Measurements from ENCODE around the gene SRSF1.

GRCh38 chr17:58006924-58007780 lies at the start of gene SRSF1:
- TF ChIP-seq FOS (IDR thresholded peaks at IDR 0.05; ENCODE audit: low read depth, low read length): no peak
- no peak for TF ChIP-seq CTCF (conservative IDR thresholded peaks at IDR 0.05; ENCODE audit: low read depth, low read length)
- no peak for TF ChIP-seq RFX5 (IDR thresholded peaks at IDR 0.05; ENCODE audit: low read depth, low read length)
- peak; percentile 19; the same call in 1 of the 2 replicates for TF ChIP-seq USF2 (IDR thresholded peaks at IDR 0.05; ENCODE audit: low read depth, low read length)
- peak; percentile 96 for TF ChIP-seq POLR2A (IDR thresholded peaks at IDR 0.05; ENCODE audit: low read depth, low read length)
- no peak for TF ChIP-seq ELK1 (IDR thresholded peaks at IDR 0.05; ENCODE audit: borderline replicate concordance, low read depth, low read length)
- no peak for TF ChIP-seq CEBPB (IDR thresholded peaks at IDR 0.05; ENCODE audit: low read depth, low read length)
- peak; percentile 10 for TF ChIP-seq RCOR1 (IDR thresholded peaks at IDR 0.05; ENCODE audit: insufficient replicate concordance, low read length)
- no peak for TF ChIP-seq RAD21 (IDR thresholded peaks at IDR 0.05; ENCODE audit: low read length)
- TF ChIP-seq MAZ (IDR thresholded peaks at IDR 0.05; ENCODE audit: borderline replicate concordance, low read depth, low read length): peak; percentile 91
- no peak; the same call in 1 of the 2 replicates for TF ChIP-seq CHD1 (IDR thresholded peaks at IDR 0.05; ENCODE audit: low read depth, low read length)

All from IMR-90 (cell line).